Ovary (tissue), 3 donors: ENCODE data around the gene MME.

Source experiments
- EP300 ChIP-seq: sonication (generic); formaldehyde crosslinking; IDR thresholded peaks from one replicate; pipeline ENCODE4 v1.6.1; 2017; ENCODE audit warnings: antibody characterized with exemption
- POLR2A ChIP-seq: fragments of 450-650 bp; IDR thresholded peaks from one replicate; pipeline ENCODE4 v1.6.1; 2017; ENCODE audit warnings: antibody characterized with exemption, mild to moderate bottlenecking, moderate library complexity
- TF ChIP-seq, protein P1 (sequence below), 3 donors: fragments of 450-650 bp in 2 of 3; fragments of 200-600 bp in 1 of 3; IDR thresholded peaks; one replicate each; pipeline versions ENCODE4 v1.5.1 to v1.8.0; 2016 to 2022; ENCODE audit warnings: antibody characterized with exemption in 3 of 3, mild to moderate bottlenecking in 1 of 3
- donor health status: DM: no; HTN: no; CAD: no.

GRCh38 chr3:155231792-155232191, 151.7 kb downstream of the MME start:
- TF ChIP-seq POLR2A (no peak), EP300 (no peak)
- TF ChIP-seq, protein P1, sequence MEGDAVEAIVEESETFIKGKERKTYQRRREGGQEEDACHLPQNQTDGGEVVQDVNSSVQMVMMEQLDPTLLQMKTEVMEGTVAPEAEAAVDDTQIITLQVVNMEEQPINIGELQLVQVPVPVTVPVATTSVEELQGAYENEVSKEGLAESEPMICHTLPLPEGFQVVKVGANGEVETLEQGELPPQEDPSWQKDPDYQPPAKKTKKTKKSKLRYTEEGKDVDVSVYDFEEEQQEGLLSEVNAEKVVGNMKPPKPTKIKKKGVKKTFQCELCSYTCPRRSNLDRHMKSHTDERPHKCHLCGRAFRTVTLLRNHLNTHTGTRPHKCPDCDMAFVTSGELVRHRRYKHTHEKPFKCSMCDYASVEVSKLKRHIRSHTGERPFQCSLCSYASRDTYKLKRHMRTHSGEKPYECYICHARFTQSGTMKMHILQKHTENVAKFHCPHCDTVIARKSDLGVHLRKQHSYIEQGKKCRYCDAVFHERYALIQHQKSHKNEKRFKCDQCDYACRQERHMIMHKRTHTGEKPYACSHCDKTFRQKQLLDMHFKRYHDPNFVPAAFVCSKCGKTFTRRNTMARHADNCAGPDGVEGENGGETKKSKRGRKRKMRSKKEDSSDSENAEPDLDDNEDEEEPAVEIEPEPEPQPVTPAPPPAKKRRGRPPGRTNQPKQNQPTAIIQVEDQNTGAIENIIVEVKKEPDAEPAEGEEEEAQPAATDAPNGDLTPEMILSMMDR (IDR thresholded peaks at IDR 0.05), result no peak
